Measurements from ENCODE around the gene PDE9A. TPM values are rescaled to one million over a fixed set of nuclear protein-coding genes. Genes with fewer than 3 reads are reported as not detected.

Gene PDE9A
- total RNA-seq, 1 donor from 2014 or later, result 1.9 TPM

DNA sequence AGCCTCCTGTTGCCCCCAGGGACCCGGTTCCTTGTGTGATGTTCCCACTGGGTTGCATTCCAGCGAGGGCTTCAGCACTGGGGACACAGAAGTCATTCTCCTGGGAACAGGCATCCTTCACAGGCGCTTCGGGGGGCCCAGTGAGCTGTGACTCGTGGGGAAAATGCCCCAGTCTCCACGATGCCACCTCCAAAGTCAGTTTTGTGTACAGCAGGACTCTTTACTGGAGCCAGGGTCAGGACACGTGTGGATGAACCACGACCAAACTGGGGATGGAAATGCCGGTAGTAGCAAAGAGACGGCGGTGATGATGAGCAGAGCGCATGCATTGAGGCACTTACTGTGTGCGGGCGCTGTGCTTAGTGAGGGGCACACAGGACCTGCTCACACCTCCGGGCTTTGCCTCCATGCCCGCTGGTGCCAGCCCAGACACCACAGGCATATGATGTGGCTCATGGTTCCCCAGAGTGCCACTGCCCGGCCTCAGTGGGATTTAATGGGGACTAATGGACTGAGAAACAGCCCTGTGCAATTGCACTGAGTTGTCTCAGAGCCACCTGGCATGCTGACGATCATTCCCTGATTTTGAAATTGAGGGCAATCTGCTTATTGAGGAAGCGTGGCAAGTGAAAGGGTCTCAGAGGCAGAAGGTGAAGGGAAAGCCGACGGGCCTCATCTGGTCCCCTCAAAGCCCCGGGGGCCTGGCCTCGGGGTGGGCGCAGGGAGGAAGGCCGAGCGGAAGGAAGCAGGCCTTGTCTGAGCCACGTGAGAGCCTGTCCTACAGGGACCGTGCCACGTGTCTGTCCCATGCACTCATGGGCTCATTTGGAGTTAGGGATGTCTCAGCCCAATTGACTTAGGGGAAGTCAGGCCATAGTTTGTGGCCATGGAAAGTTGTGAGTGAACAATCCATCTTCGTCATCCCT, 91.4 kb downstream of the PDE9A start:
- no peak for DNase-seq

DNA sequence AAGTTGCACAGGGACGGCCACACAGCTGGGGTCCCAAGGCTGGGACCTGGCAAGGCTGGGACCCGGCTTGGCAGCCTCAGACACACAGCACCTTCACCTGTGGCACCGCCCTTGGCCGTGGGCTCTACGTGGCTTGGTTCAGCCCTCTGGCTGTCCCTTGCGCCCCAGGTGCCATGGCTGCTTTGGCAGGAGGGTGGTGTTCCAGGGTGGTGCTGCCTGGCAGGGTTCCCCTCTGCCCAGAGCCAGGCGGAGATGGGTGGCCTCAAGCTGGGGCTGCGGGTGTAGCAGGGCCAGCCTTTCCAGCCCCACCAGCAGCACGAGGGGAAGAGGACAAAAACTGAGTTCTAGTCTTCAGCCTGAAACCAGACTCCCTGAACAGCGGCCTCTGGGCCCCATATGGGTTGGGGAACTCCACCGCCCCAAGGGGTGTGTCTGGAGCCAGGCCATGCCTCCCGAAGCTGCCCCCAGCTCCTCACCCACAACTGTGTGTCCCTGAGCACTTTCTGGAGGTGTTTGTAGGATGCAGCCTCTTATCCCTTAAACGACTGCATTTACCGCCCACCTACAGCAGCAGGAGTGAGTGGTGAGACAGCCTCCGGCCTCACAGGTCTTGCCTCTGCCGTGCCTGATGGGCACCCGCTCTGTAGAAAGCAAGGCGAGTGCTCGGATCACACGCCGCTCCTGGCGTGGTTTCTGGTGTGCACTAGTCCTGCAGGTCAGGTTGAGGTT, 92.3 kb downstream of the PDE9A start:
- no peak for DNase-seq

DNA sequence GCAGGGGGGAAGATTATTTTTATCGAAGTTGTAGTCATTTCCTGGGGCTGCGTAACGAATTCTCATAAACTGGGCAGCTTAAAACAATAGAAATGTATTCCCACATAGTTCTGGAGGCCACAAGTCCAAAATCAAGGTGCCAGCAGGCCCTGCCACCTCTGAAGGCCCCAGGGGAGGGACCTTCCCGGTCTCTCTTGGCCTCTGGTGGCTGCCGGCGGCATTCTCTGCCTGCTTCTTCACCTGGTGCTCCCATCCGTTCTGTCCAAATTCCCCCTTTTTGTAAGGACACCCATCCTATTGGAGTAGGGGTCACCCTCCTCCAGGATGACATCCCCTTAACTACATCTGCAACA, 92.8 kb downstream of the PDE9A start:
- DNase-seq, result peak; percentile 32

DNA sequence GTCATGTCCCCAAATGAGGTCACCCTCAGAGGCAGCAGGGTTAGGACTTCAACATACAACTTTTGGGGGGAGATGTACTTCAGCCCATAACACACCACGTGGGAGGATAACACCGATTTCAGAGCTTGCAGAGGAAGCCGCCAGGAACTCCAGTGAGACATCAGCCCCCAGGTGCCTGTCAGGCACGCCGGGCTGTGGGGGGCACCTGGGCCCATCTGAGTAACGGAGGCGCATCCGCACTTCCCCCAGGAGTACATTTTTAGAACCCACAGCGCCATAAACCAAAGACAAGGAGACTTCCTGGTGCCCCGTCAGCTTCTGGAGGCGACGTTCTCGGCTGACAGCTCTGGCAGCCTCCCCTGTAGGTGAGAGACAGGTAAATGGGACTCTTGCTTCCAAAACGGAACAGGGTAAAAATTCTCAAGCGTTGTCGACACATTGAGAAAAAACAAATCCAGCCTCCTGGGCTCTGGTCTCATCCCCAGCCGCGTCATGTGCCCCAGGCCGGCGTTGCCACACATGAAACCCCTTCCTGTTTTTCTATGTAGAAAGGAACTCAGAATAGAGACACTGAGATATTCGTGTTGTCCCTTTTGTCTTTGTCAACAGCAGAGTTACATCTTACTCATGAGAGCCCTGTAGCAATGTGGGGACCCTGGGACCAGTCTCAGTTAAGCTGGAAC, 93.3 kb downstream of the PDE9A start:
- no peak for DNase-seq

DNA sequence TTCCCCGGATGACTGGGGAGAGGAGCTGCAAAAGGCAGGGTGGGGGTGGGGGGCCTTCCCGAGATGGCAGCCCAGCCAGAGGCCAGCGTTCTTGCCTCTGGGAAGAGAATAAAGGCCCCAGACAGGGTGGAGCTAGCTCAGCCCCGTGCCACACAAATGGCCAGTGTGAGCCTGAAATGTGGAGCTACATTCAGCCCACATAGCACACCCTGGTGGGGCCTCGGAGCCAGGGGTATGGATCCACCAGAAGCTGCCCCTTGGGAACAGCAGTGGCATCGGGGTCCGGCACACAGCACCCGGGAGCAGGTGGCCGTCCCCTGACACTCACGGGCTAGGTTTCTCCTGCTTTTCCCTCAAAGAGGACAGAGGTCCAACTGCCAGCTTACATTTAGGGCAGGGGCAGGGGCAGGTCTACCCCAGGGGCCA, 93.9 kb downstream of the PDE9A start:
- DNase-seq, result no peak

DNA sequence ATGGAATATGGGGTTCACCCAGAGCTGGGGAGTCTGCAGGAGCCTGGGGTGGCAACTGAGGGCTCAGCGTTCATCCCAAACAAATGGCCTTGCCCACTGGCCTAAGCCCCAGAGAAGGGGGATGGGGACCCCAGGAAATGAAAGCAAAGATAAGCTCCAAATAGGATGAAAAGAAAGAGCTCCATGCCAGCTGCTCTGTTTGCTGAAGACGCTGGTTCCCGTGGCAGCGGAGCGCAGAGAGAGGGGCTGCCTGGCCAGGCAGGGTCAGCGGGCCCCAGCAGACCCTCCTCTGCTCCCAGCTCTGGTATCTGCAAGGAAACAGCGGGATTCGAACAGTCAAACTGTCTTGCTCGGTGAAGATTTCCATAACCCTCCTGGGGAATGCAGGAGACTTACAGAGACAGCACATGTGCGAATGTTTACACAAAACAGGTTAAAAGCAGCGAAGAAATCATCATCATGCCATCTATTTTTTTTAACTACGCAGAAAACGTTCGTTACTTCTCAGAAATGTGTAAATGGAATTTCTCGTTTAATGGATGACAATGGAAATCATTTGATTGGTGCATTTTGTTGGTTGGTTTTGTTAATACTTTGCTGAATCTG, 94.4 kb downstream of the PDE9A start:
- DNase-seq, result no peak

DNA sequence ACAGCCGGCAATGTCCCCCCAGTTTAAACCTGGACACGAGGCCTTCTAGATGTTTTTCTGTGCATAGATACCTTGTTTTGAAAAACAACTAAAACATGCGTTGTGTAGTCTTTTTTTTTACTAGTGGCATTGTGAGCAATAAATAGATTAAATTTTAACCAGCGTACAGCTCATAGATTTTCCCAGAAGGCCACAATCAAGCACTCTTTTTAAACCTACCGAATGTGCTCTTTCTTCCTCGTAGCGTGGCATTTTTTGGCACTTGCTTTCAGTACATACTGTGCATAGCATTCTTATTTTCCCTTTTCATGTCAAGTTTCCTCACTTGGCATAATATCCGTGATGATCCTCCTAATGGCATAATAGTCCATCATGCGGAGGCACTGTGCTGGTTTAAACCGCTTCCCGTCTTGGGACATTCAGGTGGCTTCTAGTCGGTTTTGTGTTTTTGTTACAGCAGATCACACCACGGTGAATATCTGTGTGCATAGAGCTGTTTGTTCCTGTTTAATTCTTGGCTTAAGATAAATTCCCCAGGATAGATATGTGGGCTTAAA, 95.3 kb downstream of the PDE9A start:
- DNase-seq, result no peak

DNA sequence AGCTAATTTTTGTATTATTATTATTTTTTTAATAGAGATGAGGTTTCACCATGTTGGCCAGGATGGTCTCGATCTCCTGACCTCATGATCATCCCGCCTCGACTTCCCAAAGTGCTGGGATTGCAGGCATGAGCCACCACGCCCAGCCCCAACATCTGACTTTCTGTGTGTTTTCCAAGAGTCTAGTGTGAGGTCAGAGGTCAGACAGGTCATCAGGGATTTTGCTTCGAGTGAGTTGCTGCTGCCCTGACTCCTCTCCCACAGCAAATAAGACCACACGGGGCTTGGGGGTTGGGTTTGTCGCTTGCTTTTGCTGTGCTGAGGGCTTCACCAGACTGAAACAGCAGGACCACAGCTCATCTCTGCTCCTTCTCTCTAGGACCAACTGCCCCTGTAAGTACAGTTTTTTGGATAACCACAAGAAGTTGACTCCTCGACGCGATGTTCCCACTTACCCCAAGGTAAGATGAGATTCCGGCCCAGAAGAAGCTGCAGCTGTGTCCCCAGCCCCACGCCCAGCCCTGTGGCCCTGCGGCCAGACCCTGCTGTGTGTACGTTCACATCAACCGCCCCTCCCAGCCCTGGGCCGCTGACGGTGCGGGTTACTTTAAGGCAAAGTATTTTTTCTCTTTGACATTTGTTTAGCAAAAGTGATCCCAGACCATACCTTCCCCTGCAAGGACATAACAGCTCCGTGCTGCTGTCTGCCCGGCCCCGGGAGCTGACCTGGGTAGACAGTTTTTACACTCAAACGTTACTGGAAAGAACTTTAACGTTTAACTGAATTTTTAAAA, 97.5 kb downstream of the PDE9A start:
- no peak for DNase-seq

DNA sequence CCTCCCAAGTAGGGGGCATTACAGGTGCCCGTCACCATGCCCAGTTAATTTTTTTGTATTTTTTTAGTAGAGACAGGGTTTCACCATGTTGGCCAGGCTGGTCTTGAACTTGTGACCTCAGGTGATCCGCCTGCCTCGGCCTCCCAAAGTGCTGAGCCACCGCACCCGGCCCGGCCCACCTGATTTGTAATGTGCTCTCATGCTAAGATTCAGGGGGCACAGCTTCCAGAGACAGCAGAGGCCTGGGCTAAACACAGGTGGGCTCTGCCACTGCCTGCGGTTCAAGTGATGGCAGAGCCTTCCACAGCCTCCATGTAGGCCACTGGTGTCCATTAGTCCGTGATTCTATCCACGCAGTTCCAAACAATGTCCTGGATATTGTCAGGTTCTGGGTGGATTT, 98.4 kb downstream of the PDE9A start:
- DNase-seq, result no peak

DNA sequence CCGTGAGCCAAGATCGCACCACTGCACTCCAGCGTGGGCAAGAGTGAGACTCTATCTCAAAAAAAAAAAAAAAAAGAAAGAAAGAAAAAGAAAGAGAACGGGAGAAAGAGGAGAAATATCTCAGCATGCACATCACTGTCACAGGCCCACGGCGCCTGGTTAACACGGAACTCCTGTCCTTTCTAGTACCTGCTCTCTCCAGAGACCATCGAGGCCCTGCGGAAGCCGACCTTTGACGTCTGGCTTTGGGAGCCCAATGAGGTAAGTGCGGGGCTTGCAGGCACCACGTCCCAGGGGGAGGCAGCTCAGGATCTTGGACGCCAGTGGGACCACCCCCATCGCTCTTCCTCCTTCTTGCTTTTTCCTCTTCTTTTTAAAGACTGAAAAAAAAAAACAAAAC, 100.4 kb downstream of the PDE9A start:
- no peak for DNase-seq

DNA sequence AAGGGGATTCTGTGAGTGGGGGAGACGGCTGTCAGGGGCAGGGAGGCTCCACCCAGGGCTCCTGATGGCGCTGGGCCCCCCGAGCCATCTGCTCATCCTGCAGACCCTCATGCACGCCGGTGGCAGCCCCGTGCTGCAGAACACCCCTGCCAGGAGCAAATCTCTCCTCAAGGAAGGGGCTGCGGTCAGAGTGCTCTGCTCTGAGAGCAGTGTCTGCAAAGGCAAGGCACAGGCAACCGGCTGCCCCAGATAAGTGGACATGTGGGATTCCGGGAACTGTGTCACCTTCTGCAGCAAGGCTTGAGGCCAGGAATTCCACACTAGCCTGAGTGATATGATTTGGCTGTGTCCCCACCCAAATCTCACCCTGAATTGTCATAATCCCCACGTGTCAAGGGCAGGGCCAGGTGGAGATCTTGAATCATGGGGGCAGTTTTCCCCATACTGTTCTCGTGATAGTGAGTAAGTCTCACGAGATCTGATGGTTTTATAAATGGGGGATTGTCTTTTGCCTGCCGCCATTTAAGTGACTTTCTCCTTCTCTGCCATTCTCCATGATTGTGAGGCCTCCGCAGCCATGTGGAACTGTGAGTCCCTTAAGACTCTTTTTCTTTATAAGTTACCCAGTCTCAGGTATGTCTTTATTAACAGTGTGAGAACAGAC, 101.0 kb downstream of the PDE9A start:
- DNase-seq, result no peak

DNA sequence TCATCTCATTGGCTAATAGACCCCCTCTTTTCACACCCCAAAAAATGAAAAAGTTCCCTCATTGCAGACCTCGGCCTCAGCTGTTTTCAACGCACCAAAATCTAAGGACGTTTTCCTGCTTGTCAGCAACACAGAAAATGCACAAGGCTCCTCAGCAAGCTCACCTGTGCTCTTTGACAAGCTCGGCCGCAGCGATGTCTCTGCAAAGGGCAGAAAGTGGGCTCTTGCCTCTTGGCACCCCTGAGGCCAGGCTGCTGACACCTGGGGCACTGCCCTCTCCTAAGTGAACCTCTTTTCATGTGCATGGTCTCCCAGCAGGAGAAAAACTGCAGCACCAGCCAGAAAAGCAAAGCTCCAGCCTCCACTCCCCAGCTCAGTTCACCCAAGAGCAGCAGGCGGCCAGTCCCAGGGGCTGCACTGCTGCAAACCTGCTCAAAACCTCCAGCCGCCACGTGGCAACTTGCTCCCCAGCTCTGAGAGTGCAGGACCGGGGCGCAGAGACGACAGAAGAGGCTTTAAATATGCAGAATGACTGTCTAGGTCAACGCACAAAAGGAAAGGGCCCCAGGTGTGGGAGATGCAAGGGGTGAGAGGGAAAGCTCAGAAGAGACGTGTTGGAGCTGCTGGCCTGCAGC, 101.7 kb downstream of the PDE9A start:
- DNase-seq, result no peak

DNA sequence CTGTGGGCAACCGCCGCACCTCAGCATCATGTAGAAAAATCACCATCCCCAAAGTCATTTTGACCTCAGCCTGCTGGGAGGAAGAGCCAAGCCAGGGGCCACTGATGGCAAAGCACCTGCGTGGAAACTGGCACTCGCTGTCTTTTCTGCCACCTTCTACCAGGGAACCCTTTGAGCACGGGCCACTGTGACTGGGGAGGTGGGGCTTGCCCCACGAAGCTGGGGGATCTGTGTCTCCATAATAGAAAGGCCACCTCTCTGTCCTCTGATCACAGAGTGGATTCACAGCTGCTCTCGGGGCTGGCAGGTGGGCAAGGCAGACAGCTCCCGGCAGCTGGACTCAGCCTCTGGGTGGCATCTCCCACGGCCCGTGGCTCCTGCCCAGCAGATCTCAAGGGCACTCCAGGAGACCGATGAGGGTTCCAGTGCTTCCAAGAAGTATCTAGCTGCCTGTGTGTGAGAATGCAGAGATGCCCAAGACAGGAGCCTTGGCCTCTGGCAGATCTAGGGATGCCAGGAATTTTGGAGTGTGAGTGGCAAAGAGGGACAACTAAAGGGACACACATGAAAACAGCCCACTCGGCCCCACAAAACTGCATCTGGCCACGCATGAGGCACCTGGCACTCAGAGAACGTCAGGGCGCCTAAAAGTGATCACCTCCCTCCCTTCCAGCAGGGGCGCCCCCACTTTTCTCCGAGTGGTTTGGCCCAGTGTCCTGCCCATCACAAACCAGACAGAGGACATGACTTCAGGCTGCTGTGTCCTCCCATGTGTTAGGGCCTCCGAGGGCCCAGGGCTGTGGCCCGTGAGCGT, 102.6 kb downstream of the PDE9A start:
- DNase-seq, result no peak

DNA sequence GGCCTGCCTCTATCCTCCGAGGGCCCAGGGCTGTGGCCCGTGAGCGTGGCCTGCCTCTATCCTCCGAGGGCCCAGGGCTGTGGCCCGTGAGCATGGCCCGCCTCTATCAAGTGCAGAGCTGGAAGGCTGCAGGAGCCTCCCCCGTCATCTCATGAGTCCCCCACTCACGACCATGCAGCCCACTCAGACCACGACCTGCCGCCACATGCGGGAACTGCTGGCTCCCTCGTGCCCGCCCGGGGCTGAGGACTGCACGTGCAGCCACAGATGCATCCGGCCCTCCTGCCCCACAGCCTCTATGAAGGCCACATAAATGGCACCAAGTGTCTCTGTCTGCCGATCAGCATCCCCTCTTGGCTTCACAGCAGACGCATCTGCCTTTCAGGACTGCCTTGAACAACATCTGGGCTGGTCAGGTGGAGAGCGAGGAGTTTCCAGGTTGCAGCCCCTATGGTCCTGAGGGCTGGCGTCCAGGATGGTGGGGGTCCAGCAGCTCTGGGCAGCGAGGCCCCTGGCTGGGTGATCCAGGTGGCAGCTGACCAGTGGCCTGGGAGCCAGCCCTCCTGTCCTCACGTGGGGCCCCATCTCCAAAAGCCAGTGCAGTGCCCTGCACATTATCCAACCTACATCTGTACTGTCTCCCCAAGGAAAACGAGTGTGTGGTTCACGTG, 103.3 kb downstream of the PDE9A start:
- no peak for DNase-seq

DNA sequence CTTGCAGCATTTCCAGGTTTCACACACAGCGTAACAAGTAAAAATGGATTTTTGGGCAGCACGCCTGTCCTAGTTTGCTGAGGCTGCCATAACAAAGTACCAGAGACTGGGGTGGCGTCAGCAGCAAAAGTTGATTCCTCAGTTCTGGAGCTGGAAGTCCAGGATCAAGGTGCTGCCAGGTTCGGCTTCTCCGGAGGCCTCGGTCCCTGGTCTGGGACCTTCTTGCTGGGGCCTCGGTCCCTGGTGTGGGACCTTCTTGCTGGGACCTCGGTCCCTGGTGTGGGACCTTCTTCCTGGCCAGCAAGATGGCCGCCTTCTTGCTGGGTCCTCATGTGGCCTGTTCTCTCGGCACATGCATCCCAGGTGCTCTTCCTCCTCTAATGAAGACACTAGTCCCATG, 104.0 kb downstream of the PDE9A start:
- no peak for DNase-seq

DNA sequence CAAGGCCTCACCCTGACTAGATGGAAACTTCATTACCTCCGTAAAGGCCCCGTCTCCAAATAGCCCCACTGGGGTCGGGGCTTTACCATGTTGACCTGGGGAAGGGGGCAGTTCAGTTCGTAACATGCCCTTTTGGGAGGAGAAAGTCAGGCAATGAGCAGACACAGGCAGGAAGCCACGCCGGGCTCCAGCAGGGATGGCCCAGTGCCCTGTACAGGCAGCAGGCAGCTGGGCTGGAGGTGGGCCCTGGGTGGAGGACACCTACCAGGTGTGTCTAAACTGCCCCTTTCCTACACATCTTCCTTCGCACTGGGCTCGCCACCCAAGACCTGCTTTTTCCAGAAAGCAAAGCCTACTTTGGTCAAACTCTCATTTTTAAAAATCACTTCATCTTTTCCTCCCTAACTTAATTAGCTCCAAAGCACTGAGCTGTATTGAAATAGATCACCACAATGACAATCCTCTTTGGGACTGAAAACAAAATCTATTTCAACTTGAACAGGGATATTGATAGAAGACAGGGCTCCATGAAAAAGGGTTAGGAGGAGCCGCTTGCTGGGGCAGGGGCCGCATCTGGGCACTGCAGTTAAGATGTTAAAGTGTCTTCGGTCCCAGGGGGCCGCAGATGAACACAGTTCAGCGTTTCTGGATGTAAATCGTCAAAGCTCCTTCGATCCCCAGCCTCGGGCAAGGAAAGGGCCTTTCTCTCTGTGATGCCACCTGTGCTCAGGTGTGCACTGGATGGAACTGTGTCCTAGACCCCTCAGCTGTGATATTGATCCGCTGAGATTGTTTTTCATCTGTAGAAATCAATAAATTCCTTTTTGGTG, 104.6 kb downstream of the PDE9A start:
- DNase-seq, result no peak

DNA sequence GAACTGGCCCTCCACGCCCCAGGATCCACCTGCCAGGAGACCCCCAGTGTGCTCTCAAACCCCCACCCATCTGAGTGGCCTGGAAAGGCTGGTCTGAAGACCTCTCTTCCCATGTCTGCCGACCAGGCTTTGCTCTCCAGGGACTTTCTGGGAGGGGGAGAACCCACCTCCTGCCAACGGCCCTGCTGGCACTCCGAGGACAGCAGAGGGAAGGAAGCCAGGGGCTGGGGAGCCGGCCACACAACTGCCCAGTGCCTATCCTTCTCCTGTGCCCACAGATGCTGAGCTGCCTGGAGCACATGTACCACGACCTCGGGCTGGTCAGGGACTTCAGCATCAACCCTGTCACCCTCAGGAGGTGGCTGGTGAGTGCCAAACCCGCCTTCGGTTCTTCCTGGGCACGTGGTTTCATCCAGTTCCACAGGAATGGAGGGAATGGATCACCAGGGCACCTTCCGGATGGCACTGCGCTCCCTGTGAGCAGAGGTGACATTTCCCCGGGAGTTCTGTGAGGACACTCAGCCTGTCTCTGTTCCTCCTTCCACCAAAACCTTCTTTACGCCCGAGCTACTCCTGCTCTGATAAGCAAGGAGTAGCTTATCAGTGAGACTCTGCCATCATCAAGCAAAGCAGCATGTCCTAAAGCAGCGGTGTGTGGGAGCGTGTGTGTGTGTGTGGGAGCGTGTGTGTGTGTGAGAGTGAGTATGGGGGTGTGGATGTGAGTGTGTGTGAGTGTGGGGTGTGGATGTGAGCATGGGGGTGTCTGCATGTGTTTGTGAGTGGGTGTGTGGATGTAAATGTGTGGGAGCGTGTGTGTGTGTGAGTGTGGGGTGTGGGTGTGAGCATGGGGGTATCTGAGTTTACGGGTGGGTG, 105.5 kb downstream of the PDE9A start:
- no peak for DNase-seq
